Ascending aorta (tissue), 1 donor: Measurements from ENCODE around the gene EED. TPM values are rescaled to one million over a fixed set of nuclear protein-coding genes. Genes with fewer than 3 reads are reported as not detected.

Experiments used
- total RNA-seq: library from RNA; depleted of rRNA; stranded (reverse); fragments of >200 nt; gene quantifications from one replicate; pipeline ENCODE4 v1.1.0, GENCODE V29; 2016

The EED gene
- total RNA-seq, 1 donor from 2014 or later: 16.1 TPM

Other genes with a start within 250 kb of the EED start
- 158 TPM for gene PICALM, start 175.7 kb upstream of the EED start, total RNA-seq
- gene HIKESHI, start 57.5 kb downstream of the EED start, total RNA-seq: 28.9 TPM
- gene CCDC81, start 130.1 kb downstream of the EED start, total RNA-seq: 36.5 TPM